GM18520 (cell line): Measurements from ENCODE around the gene MRO.

Experiments
- ATAC-seq: cut with Tn5 transposase; IDR thresholded peaks from one replicate; pipeline ENCODE4 v1.9.1; 2021; ENCODE audit not compliant: unreplicated experiment

The MRO gene

GRCh38 chr18:50748243-50749229 lies 71.3 kb downstream of the MRO start:
- no peak for ATAC-seq

GRCh38 chr18:50747849-50748242 lies 72.0 kb downstream of the MRO start:
- no peak for ATAC-seq

GRCh38 chr18:50745945-50746344 lies 73.9 kb downstream of the MRO start:
- no peak for ATAC-seq
